Suprapubic skin (tissue), 4 donors: ENCODE data around the gene CCL8. TPM values are rescaled to one million over a fixed set of nuclear protein-coding genes. Genes with fewer than 3 reads are reported as not detected.

ENCODE experiments used
- DNase-seq, 2 donors: peaks; one replicate each; pipeline ENCODE4 v3.0.0-alpha.2; 2019; ENCODE audit warnings: low spot score in 2 of 2
- H3K27ac ChIP-seq: fragments of 200-600 bp; sonication (generic); one replicate; pipeline ENCODE4 v1.5.1; 2019
- H3K27me3 ChIP-seq: fragments of 200-600 bp; sonication (generic); one replicate; pipeline ENCODE4 v1.5.1; 2019
- H3K36me3 ChIP-seq: fragments of 200-600 bp; sonication (generic); one replicate; pipeline ENCODE4 v1.5.1; 2019
- H3K4me1 ChIP-seq: fragments of 200-600 bp; sonication (generic); one replicate; pipeline ENCODE4 v1.5.1; 2019
- H3K4me3 ChIP-seq: fragments of 200-600 bp; sonication (generic); one replicate; pipeline ENCODE4 v1.5.1; 2019; ENCODE audit warnings: mild to moderate bottlenecking
- H3K9me3 ChIP-seq: fragments of 200-600 bp; sonication (generic); one replicate; pipeline ENCODE4 v1.5.1; 2019
- EP300 ChIP-seq: sonication (generic); formaldehyde crosslinking; IDR thresholded peaks from one replicate; pipeline ENCODE4 v1.6.1; 2017; ENCODE audit warnings: antibody characterized with exemption
- POLR2A ChIP-seq, 2 donors: fragments of 450-650 bp; IDR thresholded peaks; one replicate each; pipeline ENCODE4 v1.6.1; 2017; ENCODE audit warnings: antibody characterized with exemption in 2 of 2, mild to moderate bottlenecking in 2 of 2, moderate library complexity in 2 of 2
- POLR2AphosphoS5 ChIP-seq, 3 donors: sonication (generic); formaldehyde crosslinking; IDR thresholded peaks; one replicate each; pipeline ENCODE4 v1.6.1; 2017; ENCODE audit warnings: antibody characterized with exemption in 3 of 3
- WGBS: methylation state at CpG from one replicate; pipeline ENCODE4 v1.1.5; 2018; 5-methylcytosine and 5-hydroxymethylcytosine counted together
- total RNA-seq, 4 donors: library from RNA; depleted of rRNA; stranded (reverse); fragments of >200 nt; gene quantifications; one replicate each; pipeline ENCODE4 v1.1.0, GENCODE V29; 2016
- TF ChIP-seq, protein P1 (sequence below), 2 donors: fragments of 200-600 bp in 1 of 2; fragments of 450-650 bp in 1 of 2; sonication (generic) in 1 of 2; IDR thresholded peaks; one replicate each; pipeline ENCODE4 v1.5.1; 2016 to 2019; ENCODE audit warnings: antibody characterized with exemption in 2 of 2, mild to moderate bottlenecking in 1 of 2, moderate library complexity in 1 of 2

Gene CCL8
- total RNA-seq, 4 donors from 2014 or later, result 0.64 to 2.2 TPM; not detected in 2

GRCh38 chr17:34299956-34300577 is 19.2 kb upstream of the CCL8 start:
- H3K27ac ChIP-seq, result no peak overlapping the region
- TF ChIP-seq POLR2AphosphoS5 (IDR thresholded peaks at IDR 0.05) (no peak), EP300 (no peak), POLR2A (IDR thresholded peaks at IDR 0.05) (no peak)
- TF ChIP-seq, protein P1, sequence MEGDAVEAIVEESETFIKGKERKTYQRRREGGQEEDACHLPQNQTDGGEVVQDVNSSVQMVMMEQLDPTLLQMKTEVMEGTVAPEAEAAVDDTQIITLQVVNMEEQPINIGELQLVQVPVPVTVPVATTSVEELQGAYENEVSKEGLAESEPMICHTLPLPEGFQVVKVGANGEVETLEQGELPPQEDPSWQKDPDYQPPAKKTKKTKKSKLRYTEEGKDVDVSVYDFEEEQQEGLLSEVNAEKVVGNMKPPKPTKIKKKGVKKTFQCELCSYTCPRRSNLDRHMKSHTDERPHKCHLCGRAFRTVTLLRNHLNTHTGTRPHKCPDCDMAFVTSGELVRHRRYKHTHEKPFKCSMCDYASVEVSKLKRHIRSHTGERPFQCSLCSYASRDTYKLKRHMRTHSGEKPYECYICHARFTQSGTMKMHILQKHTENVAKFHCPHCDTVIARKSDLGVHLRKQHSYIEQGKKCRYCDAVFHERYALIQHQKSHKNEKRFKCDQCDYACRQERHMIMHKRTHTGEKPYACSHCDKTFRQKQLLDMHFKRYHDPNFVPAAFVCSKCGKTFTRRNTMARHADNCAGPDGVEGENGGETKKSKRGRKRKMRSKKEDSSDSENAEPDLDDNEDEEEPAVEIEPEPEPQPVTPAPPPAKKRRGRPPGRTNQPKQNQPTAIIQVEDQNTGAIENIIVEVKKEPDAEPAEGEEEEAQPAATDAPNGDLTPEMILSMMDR (IDR thresholded peaks at IDR 0.05), result no peak
- no peaks in the 10 kb centered on the region for H3K27me3 ChIP-seq
- no peaks in the 10 kb centered on the region for H3K9me3 ChIP-seq
- no peak overlapping the region for H3K4me3 ChIP-seq
- H3K36me3 ChIP-seq, result no peaks in the 10 kb centered on the region
- H3K4me1 ChIP-seq, result peaks cover 29% of the 10 kb centered on the region
- no peak for DNase-seq
- 49% methylated on average over 3 of the region's 3 CpGs for WGBS

GRCh38 chr17:34300652-34301370 is 18.4 kb upstream of the CCL8 start:
- TF ChIP-seq, protein P1 (IDR thresholded peaks at IDR 0.05), result no peak
- TF ChIP-seq POLR2A (IDR thresholded peaks at IDR 0.05), result no peak
- no peak for TF ChIP-seq POLR2AphosphoS5 (IDR thresholded peaks at IDR 0.05)
- no peak for TF ChIP-seq EP300
- DNase-seq, result no peak
- Histone ChIP-seq H3K4me1 (peaks cover 29% of the 10 kb centered on the region), H3K9me3 (no peaks in the 10 kb centered on the region), H3K36me3 (no peaks in the 10 kb centered on the region), H3K27ac (no peak overlapping the region), H3K4me3 (no peak overlapping the region), H3K27me3 (no peaks in the 10 kb centered on the region)
- 36% methylated on average over 3 of the region's 3 CpGs for WGBS

- Histone ChIP-seq H3K9me3 (no peaks in the 10 kb centered on the region), H3K36me3 (no peaks in the 10 kb centered on the region), H3K4me3 (no peak overlapping the region), H3K27ac (no peak overlapping the region), H3K4me1 (peaks cover 40% of the 10 kb centered on the region), H3K27me3 (no peaks in the 10 kb centered on the region)
- WGBS, result 46% methylated on average over 2 of the region's 2 CpGs
- TF ChIP-seq POLR2A (IDR thresholded peaks at IDR 0.05) (no peak), POLR2AphosphoS5 (IDR thresholded peaks at IDR 0.05) (no peak), EP300 (no peak)
- no peak for DNase-seq
These were observed 17.2 kb upstream of the CCL8 start for GRCh38 chr17:34301986-34302385.

DNA sequence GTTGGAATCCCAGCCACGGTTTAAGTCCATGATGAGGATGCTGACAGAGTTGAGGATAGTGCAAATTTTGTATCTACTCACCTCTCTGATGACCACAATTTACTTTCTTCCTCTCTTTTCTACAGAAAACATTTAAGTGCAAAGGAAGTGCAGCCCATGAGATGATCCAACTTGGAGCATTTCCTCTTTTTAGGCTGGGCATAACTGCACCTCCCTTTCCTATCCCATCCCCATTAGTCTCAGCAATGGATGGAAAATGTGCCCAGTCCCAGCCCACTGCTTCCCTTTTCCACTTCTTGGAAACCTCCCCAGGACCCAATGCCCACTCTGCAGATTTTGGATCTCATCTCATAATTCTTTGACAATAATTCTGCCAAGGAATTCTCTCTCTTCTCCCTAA is 16.6 kb upstream of the CCL8 start:
- no peaks in the 10 kb centered on the region for H3K27me3 ChIP-seq
- WGBS, result 86% methylated on average over 1 of the region's 1 CpG
- no peak overlapping the region for H3K27ac ChIP-seq
- H3K9me3 ChIP-seq, result no peaks in the 10 kb centered on the region
- DNase-seq, result no peak
- no peak overlapping the region for H3K4me3 ChIP-seq
- no peaks in the 10 kb centered on the region for H3K36me3 ChIP-seq
- TF ChIP-seq POLR2AphosphoS5 (IDR thresholded peaks at IDR 0.05) (no peak), POLR2A (IDR thresholded peaks at IDR 0.05) (no peak), EP300 (no peak)
- TF ChIP-seq, protein P1 (IDR thresholded peaks at IDR 0.05), result no peak
- H3K4me1 ChIP-seq, result peaks cover 45% of the 10 kb centered on the region

GRCh38 chr17:34303606-34304005 is 15.6 kb upstream of the CCL8 start:
- Histone ChIP-seq H3K4me3 (no peak overlapping the region), H3K9me3 (no peaks in the 10 kb centered on the region), H3K27ac (no peak overlapping the region), H3K27me3 (no peaks in the 10 kb centered on the region), H3K4me1 (peaks cover 49% of the 10 kb centered on the region), H3K36me3 (no peaks in the 10 kb centered on the region)
- DNase-seq, result no peak
- WGBS, result 96% methylated on average over 2 of the region's 2 CpGs
- no peak for TF ChIP-seq POLR2A (IDR thresholded peaks at IDR 0.05)
- TF ChIP-seq POLR2AphosphoS5 (IDR thresholded peaks at IDR 0.05), result no peak
- TF ChIP-seq, protein P1 (IDR thresholded peaks at IDR 0.05), result no peak
- no peak for TF ChIP-seq EP300
